ENCODE results near the gene PIK3CB.

- TF ChIP-seq, protein P1, sequence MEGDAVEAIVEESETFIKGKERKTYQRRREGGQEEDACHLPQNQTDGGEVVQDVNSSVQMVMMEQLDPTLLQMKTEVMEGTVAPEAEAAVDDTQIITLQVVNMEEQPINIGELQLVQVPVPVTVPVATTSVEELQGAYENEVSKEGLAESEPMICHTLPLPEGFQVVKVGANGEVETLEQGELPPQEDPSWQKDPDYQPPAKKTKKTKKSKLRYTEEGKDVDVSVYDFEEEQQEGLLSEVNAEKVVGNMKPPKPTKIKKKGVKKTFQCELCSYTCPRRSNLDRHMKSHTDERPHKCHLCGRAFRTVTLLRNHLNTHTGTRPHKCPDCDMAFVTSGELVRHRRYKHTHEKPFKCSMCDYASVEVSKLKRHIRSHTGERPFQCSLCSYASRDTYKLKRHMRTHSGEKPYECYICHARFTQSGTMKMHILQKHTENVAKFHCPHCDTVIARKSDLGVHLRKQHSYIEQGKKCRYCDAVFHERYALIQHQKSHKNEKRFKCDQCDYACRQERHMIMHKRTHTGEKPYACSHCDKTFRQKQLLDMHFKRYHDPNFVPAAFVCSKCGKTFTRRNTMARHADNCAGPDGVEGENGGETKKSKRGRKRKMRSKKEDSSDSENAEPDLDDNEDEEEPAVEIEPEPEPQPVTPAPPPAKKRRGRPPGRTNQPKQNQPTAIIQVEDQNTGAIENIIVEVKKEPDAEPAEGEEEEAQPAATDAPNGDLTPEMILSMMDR (IDR thresholded peaks at IDR 0.05 in 4 of 5, conservative IDR thresholded peaks at IDR 0.05 in 1 of 5), result no peak
- no peak for TF ChIP-seq POLR2A (IDR thresholded peaks at IDR 0.05)
Measured at GRCh38 chr3:138881233-138881632, 46.5 kb upstream of the PIK3CB start.
